Activated CD4-positive, alpha-beta memory T cell treated with anti-CD3 and anti-CD28 coated beads for 36 hours (primary cell): ENCODE measurements around the gene EPN1. TPM values are rescaled to one million over a fixed set of nuclear protein-coding genes. Genes with fewer than 3 reads are reported as not detected.
A peak's percentile ranks its signal among the peaks of the same experiment; 100 is the strongest.

Experiments used
- CTCF ChIA-PET: fragments of 350-600 bp; sonication (Branson Sonifier 250); formaldehyde crosslinking; loops from one replicate; lab custom pipeline; 2021; ENCODE audit warnings: antibody characterized with exemption, inconsistent platforms; lab: Charles Lee
- POLR2A ChIA-PET: fragments of 350-600 bp; sonication (Branson Sonifier 250); formaldehyde crosslinking; loops from one replicate; lab custom pipeline; 2021; ENCODE audit warnings: antibody characterized with exemption; lab: Charles Lee
- DNase-seq: peaks from one replicate; pipeline ENCODE4 v3.0.0-alpha.2; 2020
- H3K27ac Mint-ChIP-seq: one replicate; pipeline ENCODE4 v1.8.0; 2021; ENCODE audit warnings: mixed read lengths
- H3K27me3 Mint-ChIP-seq: one replicate; pipeline ENCODE4 v1.8.0; 2021; ENCODE audit warnings: mixed read lengths
- H3K36me3 Mint-ChIP-seq: one replicate; pipeline ENCODE4 v1.8.0; 2021; ENCODE audit warnings: mixed read lengths
- H3K4me1 Mint-ChIP-seq: one replicate; pipeline ENCODE4 v1.8.0; 2021; ENCODE audit warnings: low read depth, mixed read lengths
- H3K4me3 Mint-ChIP-seq: one replicate; pipeline ENCODE4 v1.8.0; 2021; ENCODE audit warnings: mild to moderate bottlenecking, mixed read lengths
- H3K9me3 Mint-ChIP-seq: one replicate; pipeline ENCODE4 v1.8.0; 2021; ENCODE audit warnings: mixed read lengths
- intact Hi-C: fragments of 100-400 bp; cut with micrococcal nuclease; formaldehyde crosslinking; loops from one replicate; pipeline ENCODE4 v1.15.1; 2023
- total RNA-seq, 2 experiments: library from RNA; stranded (reverse); gene quantifications; one replicate each; pipeline ENCODE4 v1.2.3, GENCODE V29; 2021

The EPN1 gene
- total RNA-seq, 2 experiments from 2014 or later, result 36.0 to 36.1 TPM

DNA sequence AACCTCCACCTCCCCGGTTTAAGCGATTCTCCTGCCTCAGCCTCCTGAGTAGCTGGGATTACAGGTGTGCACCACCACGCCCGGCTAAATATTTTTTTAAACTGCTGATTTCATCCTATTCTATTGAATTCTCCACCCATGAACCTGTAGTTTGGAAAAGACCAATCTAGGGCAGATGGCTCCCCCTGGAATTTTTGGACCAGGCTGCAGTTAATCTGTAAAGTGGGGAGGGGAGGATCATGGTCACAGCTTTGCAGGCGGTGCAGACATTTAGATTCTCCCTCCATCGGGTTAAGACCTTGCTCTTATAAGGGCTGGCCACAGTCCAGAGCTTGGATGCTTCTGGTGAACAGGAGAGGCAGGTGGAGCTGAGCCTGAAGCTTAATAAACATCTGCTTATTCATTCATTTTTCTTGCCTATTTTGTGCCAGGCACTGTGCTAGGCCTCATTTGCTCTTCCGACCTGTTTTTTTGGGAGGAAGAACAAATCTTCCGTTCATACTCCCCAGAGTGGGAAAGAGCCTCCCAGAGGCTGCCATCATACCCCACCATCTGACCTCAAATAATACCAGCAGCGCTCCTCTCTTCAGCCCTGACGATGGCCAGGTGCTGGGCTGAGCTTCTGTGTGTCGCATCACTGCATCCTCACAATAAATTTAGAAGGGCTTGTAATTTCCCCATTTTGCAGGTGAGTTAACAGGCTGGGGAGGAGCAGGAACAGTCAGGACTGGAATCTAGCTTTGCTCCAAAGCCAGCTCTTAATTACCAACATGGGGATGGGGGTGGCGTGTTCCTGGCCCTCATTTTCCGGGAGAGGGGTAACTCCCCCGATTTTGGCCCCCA is 27.9 kb upstream of the EPN1 start:
- intact Hi-C loops, result no loop called here
- no peak overlapping the region for H3K27ac Mint-ChIP-seq
- peaks cover 40% of the 10 kb centered on the region for H3K4me1 Mint-ChIP-seq
- no peaks in the 10 kb centered on the region for H3K9me3 Mint-ChIP-seq
- ChIA-PET POLR2A (interaction anchor here (0.9 to 1.5 kb wide), 2 partner anchors 10 kb away, joined by 3 to 5 read pairs; no protein-coding TSS in a partner anchor), CTCF (interaction anchor here (1.2 to 2.1 kb wide), 4 partner anchors 8 to 14 kb away, joined by 4 to 17 read pairs (median 5); no protein-coding TSS in a partner anchor)
- no peaks in the 10 kb centered on the region for H3K27me3 Mint-ChIP-seq
- DNase-seq, result no peak
- H3K36me3 Mint-ChIP-seq, result peaks cover 16% of the 10 kb centered on the region
- peak overlapping the region; percentile 70 for H3K4me3 Mint-ChIP-seq

DNA sequence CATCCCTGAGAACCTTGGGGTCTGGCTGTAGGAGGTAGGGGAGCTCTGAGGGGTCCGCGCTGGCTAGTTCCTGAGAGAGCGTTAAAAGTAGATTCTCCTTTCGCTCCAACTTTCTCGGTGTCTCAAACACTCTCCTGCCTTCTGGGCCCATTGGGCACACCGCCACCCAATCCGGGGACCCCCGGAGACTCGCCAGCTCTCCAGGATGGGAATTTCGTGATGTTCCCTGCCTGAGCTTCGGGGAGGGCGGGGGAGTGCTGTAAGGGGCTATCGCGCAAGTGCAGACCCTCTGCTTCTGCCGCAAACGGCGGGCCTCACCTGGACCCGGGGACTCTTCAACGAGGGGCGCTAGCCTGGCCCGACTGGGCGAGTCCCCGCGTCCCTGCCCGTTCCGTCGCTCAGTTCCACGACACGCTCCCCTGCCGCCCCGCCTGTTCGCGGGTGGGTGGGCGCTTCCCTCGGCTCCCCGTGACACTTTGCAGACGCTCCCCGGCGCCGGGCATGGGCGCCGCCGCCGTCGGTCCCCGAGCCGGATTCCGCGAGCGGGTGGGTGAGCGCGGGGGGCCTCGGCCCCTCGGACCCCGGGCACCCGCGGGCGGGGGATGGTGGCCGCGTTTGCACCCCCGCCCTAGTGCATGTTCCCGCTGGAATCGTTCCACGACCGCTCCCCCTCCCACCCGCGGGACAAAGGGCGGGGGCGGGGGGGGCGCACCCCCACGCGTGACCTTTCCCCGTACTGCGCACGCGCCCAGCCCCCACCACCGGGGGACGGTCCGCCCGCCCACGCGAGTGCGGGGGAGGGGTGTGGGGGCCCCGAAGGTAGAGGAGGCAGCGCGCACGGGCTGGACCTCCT is 27.1 kb upstream of the EPN1 start, which contains the start of gene CCDC106:
Gene CCDC106 (plus strand): TSS at position 481 of the 853 bp plus-strand sequence. CDS start 835 bp downstream, outside the sequence.
- no peaks in the 10 kb centered on the region for H3K27me3 Mint-ChIP-seq
- H3K27ac Mint-ChIP-seq, result peak within 1 kb of the TSS; percentile 42
- POLR2A ChIA-PET, result interaction anchor here (0.9 to 1.5 kb wide), 2 partner anchors 9 to 11 kb away, joined by 3 to 5 read pairs; no protein-coding TSS in a partner anchor
- CTCF ChIA-PET, result interaction anchor here (1.2 to 2.1 kb wide), 4 partner anchors 9 to 15 kb away, joined by 4 to 17 read pairs (median 5); no protein-coding TSS in a partner anchor
- intact Hi-C loops, result no loop called here
- DNase-seq, result peak; percentile 43
- H3K36me3 Mint-ChIP-seq, result peaks cover 15% of the 10 kb centered on the region
- peak within 1 kb of the TSS; percentile 70 for H3K4me3 Mint-ChIP-seq
- H3K4me1 Mint-ChIP-seq, result peaks cover 39% of the 10 kb centered on the region
- no peaks in the 10 kb centered on the region for H3K9me3 Mint-ChIP-seq

DNA sequence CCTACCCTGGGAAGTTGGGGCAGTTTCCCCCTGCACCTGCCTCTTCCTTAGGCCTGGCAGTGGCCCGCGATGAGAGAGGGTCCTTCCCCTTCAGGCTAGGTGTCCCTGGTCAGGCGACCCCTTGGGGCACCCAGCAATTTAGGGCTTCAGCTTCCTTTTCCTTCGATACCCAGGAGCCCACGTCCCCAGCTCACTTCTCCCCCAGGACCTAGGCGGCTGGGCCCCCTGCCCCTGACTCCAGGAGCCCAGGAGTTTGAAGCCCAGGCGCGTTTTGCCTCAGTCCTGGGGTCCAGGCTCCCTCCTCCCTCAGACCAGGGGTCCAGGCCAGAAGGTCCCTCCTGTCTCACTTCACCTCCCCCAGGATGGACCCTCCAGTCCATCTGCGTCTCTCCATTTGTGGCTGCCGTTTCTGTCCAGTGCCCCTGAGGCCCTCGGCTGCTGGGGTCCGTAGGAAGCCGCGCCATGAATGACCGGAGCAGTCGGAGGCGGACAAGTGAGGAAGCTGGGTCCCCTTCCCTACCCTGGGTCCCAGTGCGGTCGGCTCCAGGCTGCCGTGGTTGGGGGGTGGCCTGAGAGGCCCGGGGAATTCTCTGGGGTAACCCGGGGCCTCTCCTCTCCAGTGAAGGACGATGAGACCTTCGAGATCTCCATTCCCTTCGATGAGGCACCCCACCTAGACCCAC is 26.3 kb upstream of the EPN1 start:
- H3K27ac Mint-ChIP-seq, result peak overlapping the region; percentile 42
- H3K9me3 Mint-ChIP-seq, result no peaks in the 10 kb centered on the region
- peaks cover 9% of the 10 kb centered on the region for H3K36me3 Mint-ChIP-seq
- H3K27me3 Mint-ChIP-seq, result no peaks in the 10 kb centered on the region
- DNase-seq, result no peak
- peak overlapping the region; percentile 63 for H3K4me3 Mint-ChIP-seq
- intact Hi-C loops, result no loop called here
- POLR2A ChIA-PET, result no interaction called here
- CTCF ChIA-PET, result interaction anchor here (2.1 kb wide), 1 partner anchor 16 kb away, joined by 17 read pairs; no protein-coding TSS in a partner anchor
- H3K4me1 Mint-ChIP-seq, result peaks cover 34% of the 10 kb centered on the region

DNA sequence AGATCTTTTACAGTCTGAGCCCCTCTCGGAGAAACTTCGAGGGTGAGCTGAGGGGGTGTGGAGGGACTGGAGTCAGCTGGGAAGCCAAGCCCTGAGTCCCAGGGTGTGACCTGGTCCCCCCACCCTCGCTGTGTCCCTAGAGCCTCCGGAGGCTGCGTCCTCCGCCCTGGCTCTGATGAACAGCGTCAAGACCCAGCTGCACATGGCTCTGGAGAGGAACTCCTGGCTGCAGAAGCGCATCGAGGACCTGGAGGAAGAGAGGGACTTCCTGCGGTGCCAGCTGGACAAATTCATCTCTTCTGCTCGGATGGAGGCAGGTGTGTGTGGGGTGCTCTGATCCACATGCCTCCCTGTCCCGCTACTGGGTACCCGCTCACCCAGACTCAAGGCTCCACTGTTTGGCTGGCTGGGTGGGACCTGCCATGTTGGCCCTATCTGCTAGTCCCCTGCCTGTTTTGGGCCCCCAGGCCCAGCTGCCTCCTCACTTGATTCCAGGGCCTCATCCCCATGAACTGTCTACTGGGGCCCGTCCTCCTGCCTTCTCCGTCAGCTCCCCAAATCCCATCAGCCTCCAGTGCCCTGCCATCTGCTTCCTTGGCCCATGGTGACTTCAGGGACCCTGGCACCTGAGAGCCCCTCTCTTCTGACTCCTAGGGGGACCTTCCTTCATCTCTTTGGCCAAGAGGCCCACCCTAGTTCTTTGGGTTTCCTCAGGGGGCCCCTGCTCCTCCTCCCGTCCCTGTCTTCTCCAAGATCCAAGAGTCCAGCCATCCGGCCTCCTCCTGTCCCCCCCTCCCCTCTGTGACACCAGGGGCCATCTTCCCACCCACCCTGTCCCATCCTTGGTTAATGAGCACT is 25.5 kb upstream of the EPN1 start:
- Mint-ChIP-seq H3K9me3 (no peaks in the 10 kb centered on the region), H3K36me3 (peaks cover 5% of the 10 kb centered on the region), H3K4me1 (peaks cover 30% of the 10 kb centered on the region), H3K27me3 (no peaks in the 10 kb centered on the region), H3K4me3 (peak overlapping the region; percentile 26), H3K27ac (peak overlapping the region; percentile 11)
- no peak for DNase-seq
- intact Hi-C loops, result loop anchor here (5.0 to 10.0 kb wide), 3 partner anchors 665 to 1457 kb away; partner anchors contain the start of genes LENG8, TSEN34 and ZSCAN5A
- ChIA-PET CTCF (interaction anchor here (1.0 kb wide), 1 partner anchor 17 kb away, joined by 5 read pairs; no protein-coding TSS in a partner anchor), POLR2A (interaction anchor here (0.6 kb wide), 1 partner anchor 8 kb away, joined by 3 read pairs; no protein-coding TSS in a partner anchor)

DNA sequence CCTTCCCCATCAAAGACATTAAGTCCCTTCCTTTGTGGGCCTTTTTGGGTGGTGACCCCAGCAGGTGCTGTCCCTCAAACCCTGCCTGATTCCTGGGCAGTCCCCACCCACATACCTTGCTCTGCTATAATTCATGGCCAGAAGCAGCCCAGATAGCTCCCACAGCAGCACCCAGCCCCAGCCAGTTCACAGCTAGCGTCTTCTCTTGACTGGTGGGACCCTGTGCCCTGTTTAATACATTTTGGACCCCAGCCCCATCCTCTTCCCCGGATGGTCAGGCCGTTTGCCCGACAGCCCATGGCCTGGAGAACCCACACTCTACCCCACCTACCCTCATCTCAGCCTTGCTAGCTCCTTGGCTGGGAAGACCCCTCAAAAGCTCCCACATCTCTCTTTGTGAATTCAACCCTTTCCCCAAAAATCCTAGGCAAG is 24.9 kb upstream of the EPN1 start:
- peaks cover 5% of the 10 kb centered on the region for H3K36me3 Mint-ChIP-seq
- H3K4me1 Mint-ChIP-seq, result peaks cover 27% of the 10 kb centered on the region
- no peaks in the 10 kb centered on the region for H3K9me3 Mint-ChIP-seq
- ChIA-PET POLR2A (no interaction called here), CTCF (interaction anchor here (1.0 kb wide), 1 partner anchor 17 kb away, joined by 5 read pairs; no protein-coding TSS in a partner anchor)
- DNase-seq, result peak; percentile 47
- H3K27ac Mint-ChIP-seq, result no peak overlapping the region
- intact Hi-C loops, result loop anchor here (5.0 to 10.0 kb wide), 3 partner anchors 665 to 1458 kb away; partner anchors contain the start of genes LENG8, TSEN34 and ZSCAN5A
- no peaks in the 10 kb centered on the region for H3K27me3 Mint-ChIP-seq
- no peak overlapping the region for H3K4me3 Mint-ChIP-seq

DNA sequence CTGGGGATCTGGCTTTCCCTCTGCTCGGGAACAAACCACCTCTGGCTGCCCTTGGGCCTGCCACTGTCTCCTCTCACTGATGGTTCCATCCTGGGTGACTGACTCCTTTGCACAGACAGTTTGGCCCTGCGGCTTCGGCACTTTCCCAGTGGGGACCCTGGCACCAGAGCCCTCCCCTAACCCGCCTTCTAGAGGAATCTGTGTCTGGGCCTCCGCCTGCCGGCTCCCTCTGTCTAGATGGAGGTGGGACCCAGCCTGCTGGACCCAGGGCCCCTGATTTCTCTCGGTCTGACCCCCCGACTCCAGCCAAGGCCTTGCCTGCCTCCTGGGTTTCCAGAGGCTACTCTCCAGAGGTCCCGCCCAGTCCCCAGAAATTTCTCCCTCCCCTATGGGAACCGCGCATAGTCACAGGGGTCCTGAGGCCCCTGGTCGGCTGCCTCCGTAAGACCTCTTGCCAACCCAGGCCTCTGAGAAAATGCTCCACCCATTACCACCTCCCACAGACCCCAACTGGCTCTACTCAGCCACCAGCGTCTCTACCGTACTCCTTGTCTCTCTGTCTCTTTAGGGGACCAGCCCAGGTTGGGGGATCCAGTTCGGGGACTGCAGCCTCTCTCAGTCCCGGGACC is 24.3 kb upstream of the EPN1 start:
- Mint-ChIP-seq H3K4me3 (no peak overlapping the region), H3K4me1 (peaks cover 21% of the 10 kb centered on the region), H3K27ac (no peak overlapping the region), H3K9me3 (no peaks in the 10 kb centered on the region), H3K36me3 (peaks cover 5% of the 10 kb centered on the region), H3K27me3 (no peaks in the 10 kb centered on the region)
- intact Hi-C loops, result loop anchor here (5.0 to 10.0 kb wide), 3 partner anchors 664 to 1458 kb away; partner anchors contain the start of genes LENG8, TSEN34 and ZSCAN5A
- ChIA-PET POLR2A (no interaction called here), CTCF (interaction anchor here (1.0 kb wide), 1 partner anchor 18 kb away, joined by 5 read pairs; no protein-coding TSS in a partner anchor)
- DNase-seq, result no peak

DNA sequence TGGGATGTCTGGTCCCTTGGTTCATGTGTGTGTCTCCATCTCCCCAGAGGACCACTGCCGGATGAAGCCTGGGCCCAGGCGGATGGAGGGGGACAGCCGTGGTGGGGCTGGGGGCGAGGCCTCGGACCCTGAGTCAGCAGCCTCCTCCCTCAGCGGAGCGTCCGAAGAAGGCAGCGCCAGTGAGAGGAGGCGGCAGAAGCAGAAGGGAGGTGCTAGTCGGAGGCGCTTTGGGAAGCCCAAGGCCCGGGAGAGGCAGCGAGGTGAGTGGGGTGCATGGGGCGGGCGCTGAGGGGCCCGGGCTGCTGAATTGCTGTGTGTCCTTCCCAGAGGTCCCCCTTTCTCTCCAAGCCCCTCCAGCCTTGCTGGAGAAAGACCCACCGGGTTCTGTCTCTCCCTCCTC is 23.8 kb upstream of the EPN1 start:
- DNase-seq, result no peak
- Mint-ChIP-seq H3K36me3 (peaks cover 10% of the 10 kb centered on the region), H3K4me1 (peaks cover 25% of the 10 kb centered on the region), H3K4me3 (no peak overlapping the region), H3K27ac (no peak overlapping the region), H3K27me3 (no peaks in the 10 kb centered on the region), H3K9me3 (no peaks in the 10 kb centered on the region)
- POLR2A ChIA-PET, result no interaction called here
- CTCF ChIA-PET, result no interaction called here
- intact Hi-C loops, result loop anchor here (5.0 to 10.0 kb wide), 3 partner anchors 664 to 1459 kb away; partner anchors contain the start of genes LENG8, TSEN34 and ZSCAN5A

DNA sequence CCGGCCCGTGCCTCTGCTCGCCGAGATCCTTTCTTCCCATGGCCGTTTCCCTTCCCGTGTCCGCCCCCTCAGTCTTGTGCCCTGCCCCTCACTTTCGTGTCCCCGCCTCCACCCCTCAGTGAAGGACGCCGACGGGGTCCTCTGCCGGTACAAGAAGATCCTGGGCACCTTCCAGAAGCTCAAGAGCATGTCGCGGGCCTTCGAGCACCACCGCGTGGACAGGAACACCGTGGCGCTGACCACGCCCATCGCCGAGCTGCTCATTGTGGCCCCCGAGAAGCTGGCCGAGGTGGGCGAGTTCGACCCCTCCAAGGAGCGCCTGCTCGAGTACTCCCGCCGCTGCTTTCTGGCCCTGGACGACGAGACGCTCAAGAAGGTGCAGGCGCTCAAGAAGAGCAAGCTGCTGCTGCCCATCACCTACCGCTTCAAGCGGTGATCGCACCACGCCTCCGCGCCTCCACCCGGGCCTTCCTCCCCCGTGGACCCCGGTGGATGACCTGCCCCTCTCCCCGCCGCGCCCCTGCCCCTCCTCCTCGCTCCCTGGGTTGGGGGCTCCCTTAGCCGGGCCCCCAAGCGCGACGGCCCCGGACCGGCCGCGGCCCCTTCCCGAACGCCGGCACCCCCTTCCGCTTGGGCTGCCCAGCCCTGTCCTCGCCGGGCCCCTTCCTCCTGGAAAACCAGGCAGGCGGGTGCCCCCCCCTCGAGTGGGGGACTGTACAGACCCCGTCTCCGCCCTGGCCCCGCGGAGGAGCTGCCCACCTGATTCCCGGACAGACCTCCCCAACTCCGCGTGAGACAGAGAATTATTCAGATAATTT is 22.5 kb upstream of the EPN1 start:
- Mint-ChIP-seq H3K27ac (peak overlapping the region; percentile 28), H3K9me3 (no peaks in the 10 kb centered on the region), H3K36me3 (peaks cover 19% of the 10 kb centered on the region), H3K27me3 (no peaks in the 10 kb centered on the region), H3K4me1 (peaks cover 25% of the 10 kb centered on the region), H3K4me3 (no peak overlapping the region)
- no peak for DNase-seq
- ChIA-PET CTCF (interaction anchor here (0.6 to 2.3 kb wide), 14 partner anchors 8 to 428 kb away, joined by 3 to 17 read pairs (median 4); partner anchors contain the start of genes ISOC2, ZNF581 and ZNF784), POLR2A (no interaction called here)
- intact Hi-C loops, result loop anchor here (1.0 to 10.0 kb wide), 4 partner anchors 20 to 1460 kb away; partner anchors contain the start of genes LENG8, TSEN34 and ZSCAN5A
